Measurements from ENCODE around the gene ARHGEF28.

The ARHGEF28 gene

GRCh38 chr5:73867345-73868335 is 241.6 kb downstream of the ARHGEF28 start:
- Mint-ChIP-seq H3K27me3 (ENCODE audit: low read depth, poor library complexity) (no peaks in the 10 kb centered on the region), H3K4me1 (peaks cover 7% of the 10 kb centered on the region), H3K27ac (peak overlapping the region; percentile 21), H3K4me3 (no peak overlapping the region), H3K36me3 (ENCODE audit: low read depth) (peaks cover 4% of the 10 kb centered on the region), H3K9me3 (no peaks in the 10 kb centered on the region)
- no peak for DNase-seq
- no peak for TF ChIP-seq CTCF (IDR thresholded peaks at IDR 0.05)

GRCh38 chr5:73883646-73884045 is 257.6 kb downstream of the ARHGEF28 start:
- Mint-ChIP-seq H3K9me3 (peaks cover 20% of the 10 kb centered on the region), H3K4me3 (no peak overlapping the region), H3K36me3 (ENCODE audit: low read depth) (peaks cover 21% of the 10 kb centered on the region), H3K4me1 (no peaks in the 10 kb centered on the region), H3K27ac (no peak overlapping the region), H3K27me3 (ENCODE audit: low read depth, poor library complexity) (peaks cover 6% of the 10 kb centered on the region)
- DNase-seq, result no peak
- no peak for TF ChIP-seq CTCF (IDR thresholded peaks at IDR 0.05)

GRCh38 chr5:73887688-73888087 is 261.7 kb downstream of the ARHGEF28 start:
- peaks cover 16% of the 10 kb centered on the region for H3K27me3 Mint-ChIP-seq (ENCODE audit: low read depth, poor library complexity)
- no peak overlapping the region for H3K27ac Mint-ChIP-seq
- H3K4me3 Mint-ChIP-seq, result no peak overlapping the region
- H3K9me3 Mint-ChIP-seq, result no peaks in the 10 kb centered on the region
- peaks cover 8% of the 10 kb centered on the region for H3K36me3 Mint-ChIP-seq (ENCODE audit: low read depth)
- no peak for TF ChIP-seq CTCF (IDR thresholded peaks at IDR 0.05)
- H3K4me1 Mint-ChIP-seq, result no peaks in the 10 kb centered on the region
- DNase-seq, result no peak

GRCh38 chr5:73890569-73890968 is 264.6 kb downstream of the ARHGEF28 start:
- Mint-ChIP-seq H3K9me3 (no peaks in the 10 kb centered on the region), H3K4me1 (peaks cover 6% of the 10 kb centered on the region), H3K4me3 (no peak overlapping the region), H3K27ac (no peak overlapping the region), H3K27me3 (ENCODE audit: low read depth, poor library complexity) (peaks cover 23% of the 10 kb centered on the region), H3K36me3 (ENCODE audit: low read depth) (peaks cover 17% of the 10 kb centered on the region)
- DNase-seq, result no peak
- TF ChIP-seq CTCF (IDR thresholded peaks at IDR 0.05), result no peak

GRCh38 chr5:73892218-73892617 is 266.2 kb downstream of the ARHGEF28 start:
- H3K9me3 Mint-ChIP-seq, result no peaks in the 10 kb centered on the region
- peaks cover 17% of the 10 kb centered on the region for H3K36me3 Mint-ChIP-seq (ENCODE audit: low read depth)
- DNase-seq, result no peak
- H3K4me3 Mint-ChIP-seq, result no peak overlapping the region
- TF ChIP-seq CTCF (IDR thresholded peaks at IDR 0.05), result no peak
- no peak overlapping the region for H3K27ac Mint-ChIP-seq
- H3K27me3 Mint-ChIP-seq (ENCODE audit: low read depth, poor library complexity), result peaks cover 26% of the 10 kb centered on the region
- H3K4me1 Mint-ChIP-seq, result peaks cover 6% of the 10 kb centered on the region

GRCh38 chr5:73892806-73893205 is 266.8 kb downstream of the ARHGEF28 start:
- no peak for TF ChIP-seq CTCF (IDR thresholded peaks at IDR 0.05)
- Mint-ChIP-seq H3K4me3 (no peak overlapping the region), H3K36me3 (ENCODE audit: low read depth) (peaks cover 17% of the 10 kb centered on the region), H3K4me1 (peaks cover 6% of the 10 kb centered on the region), H3K27me3 (ENCODE audit: low read depth, poor library complexity) (peaks cover 24% of the 10 kb centered on the region), H3K27ac (no peak overlapping the region), H3K9me3 (no peaks in the 10 kb centered on the region)
- DNase-seq, result no peak
